ENCODE results near the gene SBNO2.

Gene SBNO2

DNA sequence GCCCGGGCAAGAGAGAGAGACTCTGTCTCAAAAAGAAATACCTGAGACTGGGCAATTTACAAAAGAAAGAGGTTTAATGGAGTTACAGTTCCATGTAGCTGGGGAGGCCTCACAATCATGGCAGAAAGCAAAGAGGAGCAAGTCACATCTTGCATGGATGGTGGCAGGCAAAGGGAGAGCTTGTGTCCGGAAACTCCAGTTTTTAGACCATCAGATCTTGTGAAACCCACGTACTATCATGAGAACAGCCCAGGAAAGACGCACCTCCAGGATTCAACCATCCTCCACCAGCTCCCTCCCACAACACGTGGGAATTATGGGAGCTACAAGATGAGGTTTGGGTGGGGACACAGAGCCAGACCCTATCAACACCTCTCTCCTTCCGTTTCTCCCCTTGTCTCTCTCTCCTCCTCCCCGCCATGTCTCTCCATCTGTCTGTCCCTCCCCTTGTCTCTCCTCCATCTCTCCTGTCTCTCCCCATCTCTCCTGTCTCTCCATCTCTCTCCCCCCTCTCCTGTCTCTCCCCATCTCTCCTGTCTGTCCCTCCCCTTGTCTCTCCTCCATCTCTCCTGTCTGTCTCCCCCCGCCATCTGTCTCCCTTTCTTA, 88.9 kb downstream of the SBNO2 start:
- no peak for DNase-seq

DNA sequence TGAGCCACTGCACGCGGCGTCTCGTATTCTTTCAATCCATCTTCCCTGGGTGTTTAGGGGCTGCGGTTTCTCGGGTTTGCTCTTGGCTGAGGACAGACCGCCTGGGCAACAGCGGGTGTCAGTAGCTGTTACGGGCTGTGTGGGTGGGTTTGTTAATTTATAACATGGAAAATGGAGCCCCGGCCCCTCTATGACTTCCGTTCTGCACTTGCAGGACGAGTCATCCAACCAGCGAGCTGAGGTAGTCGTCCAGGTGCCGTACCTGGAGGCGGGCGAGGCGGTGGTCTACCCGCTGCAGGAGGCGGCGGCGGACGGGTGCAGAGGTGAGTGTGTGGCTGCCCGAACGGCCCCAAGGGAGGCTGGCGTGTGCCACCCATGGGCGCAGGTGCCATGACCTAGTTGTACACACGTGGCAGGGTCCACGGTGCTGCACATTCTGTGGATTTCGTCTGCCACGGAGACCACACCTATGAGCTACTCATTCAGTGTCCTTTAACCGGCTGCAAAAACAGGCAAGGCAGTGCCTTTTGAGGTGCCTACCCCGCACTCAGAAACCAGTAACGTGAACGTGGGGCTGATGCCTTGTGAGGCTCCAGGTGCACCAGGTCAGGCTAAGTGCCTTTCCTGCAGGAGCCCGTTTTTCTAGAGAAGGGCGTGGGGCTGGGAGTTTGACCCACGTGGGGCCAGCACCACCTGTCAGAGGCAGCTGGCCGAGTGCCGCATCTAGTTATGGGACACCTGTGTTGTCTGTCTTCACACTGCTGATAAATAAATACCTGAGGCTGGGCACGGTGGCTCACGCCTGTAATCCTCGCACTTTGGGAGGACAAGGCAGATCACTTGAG, 89.8 kb downstream of the SBNO2 start:
- DNase-seq, result no peak

GRCh38 chr19:1082928-1083816, 90.9 kb downstream of the SBNO2 start:
- no peak for DNase-seq

- no peak for DNase-seq
Measured at GRCh38 chr19:1082165-1082927, 91.7 kb downstream of the SBNO2 start.

- DNase-seq, result no peak
Measured at GRCh38 chr19:1081301-1082164, 92.5 kb downstream of the SBNO2 start.

DNA sequence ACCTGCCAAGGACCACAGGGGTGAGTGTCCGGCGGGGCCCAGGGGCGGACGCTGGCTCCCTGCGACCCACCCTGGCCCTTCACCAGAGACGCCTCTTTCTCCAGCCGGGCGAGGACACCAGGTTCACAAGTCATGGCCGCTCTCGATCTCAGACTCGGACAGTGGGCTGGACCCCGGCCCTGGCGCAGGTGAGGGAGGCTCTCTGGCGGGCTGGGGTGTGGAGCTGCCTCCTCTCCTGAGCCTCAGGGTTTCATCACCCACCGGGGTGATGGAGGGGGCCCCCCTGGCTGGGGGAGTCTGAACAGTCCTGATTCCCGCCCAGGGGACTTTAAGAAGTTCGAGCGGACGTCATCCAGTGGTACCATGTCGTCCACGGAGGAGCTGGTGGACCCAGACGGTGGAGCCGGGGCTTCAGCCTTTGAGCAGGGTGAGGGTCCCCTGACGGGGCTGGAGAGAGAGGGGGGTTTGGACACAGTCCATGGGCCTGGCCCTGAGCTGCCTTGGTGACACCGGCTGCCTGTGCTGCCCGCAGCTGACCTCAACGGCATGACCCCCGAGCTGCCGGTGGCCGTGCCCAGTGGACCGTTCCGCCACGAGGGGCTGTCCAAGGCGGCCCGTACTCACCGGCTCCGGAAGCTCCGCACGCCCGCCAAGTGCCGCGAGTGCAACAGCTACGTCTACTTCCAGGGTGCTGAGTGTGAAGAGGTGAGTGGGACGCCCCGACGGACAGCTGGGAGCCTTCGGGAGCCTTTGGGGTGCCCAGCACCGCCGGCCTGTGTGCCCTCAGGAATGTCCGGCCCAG, 93.5 kb downstream of the SBNO2 start:
- DNase-seq, result no peak

GRCh38 chr19:1079566-1080111, 94.4 kb downstream of the SBNO2 start:
- no peak for DNase-seq

- no peak for DNase-seq
Measured at GRCh38 chr19:1076951-1077350, 97.1 kb downstream of the SBNO2 start.

DNA sequence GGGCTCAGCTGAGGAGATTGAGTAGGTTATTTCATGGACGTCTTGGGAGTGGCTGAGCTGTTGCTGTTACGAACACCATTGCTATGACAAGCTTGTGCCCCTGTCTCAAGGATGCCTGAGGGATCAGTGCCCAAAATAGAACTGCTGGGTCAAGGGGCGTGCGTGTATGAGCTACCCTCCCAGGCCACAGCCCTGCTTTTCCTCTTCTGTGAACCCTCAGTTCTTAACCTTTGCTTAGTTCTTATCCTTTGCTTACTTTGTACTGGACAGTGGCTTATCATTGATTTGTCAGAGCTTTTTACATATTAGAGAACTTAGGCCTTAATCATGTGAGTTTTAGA, 98.1 kb downstream of the SBNO2 start:
- no peak for DNase-seq

GRCh38 chr19:1074544-1075283, 99.4 kb downstream of the SBNO2 start:
- DNase-seq, result peak; percentile 52 to 85

- DNase-seq, result no peak
Measured at GRCh38 chr19:1073956-1074517, 100.0 kb downstream of the SBNO2 start.

- DNase-seq, result no peak
Measured at GRCh38 chr19:1073063-1073955, 100.8 kb downstream of the SBNO2 start.

DNA sequence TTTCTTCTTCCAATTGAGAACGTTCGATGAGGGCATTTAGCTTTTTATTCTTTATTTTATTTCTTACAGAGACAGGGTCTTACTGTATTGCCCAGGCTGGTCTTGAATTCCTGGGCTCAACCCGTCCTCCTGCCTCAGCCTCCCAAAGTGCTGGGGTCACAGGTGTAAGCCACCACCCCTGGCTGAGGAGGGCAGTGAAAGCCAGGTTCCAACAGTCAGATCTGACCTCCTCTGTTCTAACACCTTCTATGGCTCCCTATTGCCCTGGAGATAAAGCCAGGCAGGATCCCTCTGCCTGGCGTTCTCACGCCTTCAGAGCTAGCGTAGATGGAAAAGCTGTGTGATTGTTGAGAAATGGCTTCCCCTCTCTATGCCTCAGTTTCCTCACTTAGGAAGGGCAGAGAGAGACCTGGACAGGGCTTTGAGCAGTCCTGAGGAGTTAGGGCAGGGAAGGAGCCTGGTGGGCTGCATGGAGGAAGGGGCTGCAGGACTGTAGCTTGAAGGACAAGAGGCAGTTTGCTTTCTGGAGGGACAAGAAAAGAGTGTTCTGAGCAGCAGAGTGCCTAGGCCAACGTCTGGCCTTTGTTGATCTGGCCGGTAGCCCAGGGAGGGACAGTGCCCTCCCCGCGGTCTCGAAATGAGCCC, 101.6 kb downstream of the SBNO2 start:
- no peak for DNase-seq

- no peak for DNase-seq
Measured at GRCh38 chr19:1070931-1071791, 102.9 kb downstream of the SBNO2 start.

DNA sequence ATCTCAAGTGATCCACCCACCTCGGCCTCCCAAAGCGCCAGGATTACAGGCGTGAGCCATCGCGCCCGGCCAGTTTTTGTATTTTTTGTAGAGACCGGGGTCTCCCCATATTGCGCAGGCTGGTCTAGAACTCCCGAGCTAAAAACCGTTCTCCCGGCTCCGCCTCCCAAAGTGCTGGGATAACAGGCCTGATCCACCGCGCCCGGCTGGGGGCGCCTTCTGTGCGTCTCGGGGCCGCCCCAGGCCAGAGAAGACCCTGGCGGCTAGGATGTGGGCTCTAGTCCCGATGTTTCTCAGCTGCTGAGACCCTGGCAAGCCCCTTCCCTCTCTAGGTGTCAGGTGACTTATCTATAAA, 103.5 kb downstream of the SBNO2 start:
- DNase-seq, result no peak

DNA sequence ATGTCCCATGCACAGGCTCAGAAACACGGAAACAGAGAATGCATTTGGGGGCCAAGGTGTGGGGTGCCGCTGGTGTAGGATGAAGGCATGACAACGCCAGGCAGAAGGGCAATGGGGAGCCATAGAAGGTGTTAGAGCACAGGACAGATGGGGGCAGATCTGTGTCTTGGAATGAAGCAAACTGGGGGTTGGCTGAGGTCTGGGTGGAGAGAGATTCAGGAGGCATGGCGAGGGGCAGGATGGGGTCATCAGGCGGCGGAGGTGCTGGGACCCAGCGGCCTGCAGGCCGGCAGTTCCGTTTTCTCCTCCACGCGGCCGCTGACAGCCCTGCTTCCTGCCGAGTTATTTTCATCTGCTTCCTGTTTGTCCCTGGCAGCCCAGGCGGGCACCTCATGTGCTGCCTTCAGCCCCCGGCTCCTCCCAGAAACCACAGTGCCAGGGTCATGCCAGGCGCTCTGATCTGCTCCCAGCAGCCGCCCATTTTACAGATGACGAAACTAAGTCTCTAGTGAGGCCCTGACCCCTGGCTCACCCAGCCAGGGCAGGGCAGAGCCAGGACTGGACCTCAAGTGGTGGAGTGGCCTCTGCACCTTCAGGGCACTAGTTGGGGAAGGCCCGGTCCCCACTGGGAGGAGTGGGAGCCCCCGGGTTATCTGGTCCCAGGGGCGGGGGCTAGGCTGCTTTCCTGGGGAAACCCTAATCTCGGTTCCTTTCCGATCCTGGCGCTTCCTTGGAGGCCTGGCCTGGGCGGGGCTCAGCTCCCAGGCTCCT, 104.9 kb downstream of the SBNO2 start:
- no peak for DNase-seq

Measured in SW 1271 (cell line).